ENCODE measurements around the gene AQP1.

Gene AQP1

DNA sequence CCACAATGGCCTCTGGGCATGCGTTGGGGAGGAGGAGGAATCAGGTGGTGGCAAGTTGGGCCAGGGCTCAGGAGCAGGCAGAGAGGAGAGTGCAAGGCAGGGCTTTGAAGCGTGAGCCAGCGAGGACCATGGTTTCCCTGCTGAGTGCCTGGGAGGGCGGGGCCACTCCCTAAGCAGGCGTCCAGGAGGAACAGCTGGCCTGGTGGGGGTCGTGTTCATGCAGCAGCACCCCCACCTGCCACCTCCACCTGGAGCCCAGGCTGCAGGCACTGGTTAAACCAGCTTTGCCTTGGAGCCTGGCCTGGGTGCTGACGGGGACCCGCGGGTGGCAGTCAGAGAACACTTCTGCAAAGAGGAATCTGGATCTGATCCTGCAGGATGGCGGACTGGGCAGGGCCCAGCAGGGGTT, 24.2 kb upstream of the AQP1 start:
- H3K4me2 ChIP-seq (ENCODE audit: low read length), result no peak overlapping the region
- no peak overlapping the region for H3K27ac ChIP-seq
- no peak overlapping the region for H2AFZ ChIP-seq
- TF ChIP-seq, protein P1, sequence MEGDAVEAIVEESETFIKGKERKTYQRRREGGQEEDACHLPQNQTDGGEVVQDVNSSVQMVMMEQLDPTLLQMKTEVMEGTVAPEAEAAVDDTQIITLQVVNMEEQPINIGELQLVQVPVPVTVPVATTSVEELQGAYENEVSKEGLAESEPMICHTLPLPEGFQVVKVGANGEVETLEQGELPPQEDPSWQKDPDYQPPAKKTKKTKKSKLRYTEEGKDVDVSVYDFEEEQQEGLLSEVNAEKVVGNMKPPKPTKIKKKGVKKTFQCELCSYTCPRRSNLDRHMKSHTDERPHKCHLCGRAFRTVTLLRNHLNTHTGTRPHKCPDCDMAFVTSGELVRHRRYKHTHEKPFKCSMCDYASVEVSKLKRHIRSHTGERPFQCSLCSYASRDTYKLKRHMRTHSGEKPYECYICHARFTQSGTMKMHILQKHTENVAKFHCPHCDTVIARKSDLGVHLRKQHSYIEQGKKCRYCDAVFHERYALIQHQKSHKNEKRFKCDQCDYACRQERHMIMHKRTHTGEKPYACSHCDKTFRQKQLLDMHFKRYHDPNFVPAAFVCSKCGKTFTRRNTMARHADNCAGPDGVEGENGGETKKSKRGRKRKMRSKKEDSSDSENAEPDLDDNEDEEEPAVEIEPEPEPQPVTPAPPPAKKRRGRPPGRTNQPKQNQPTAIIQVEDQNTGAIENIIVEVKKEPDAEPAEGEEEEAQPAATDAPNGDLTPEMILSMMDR (IDR thresholded peaks at IDR 0.05), result no peak
- no peak overlapping the region for H3K9ac ChIP-seq
- H3K4me1 ChIP-seq, result no peaks in the 10 kb centered on the region
- H3K36me3 ChIP-seq (ENCODE audit: control insufficient read depth, insufficient read depth, low read length), result no peaks in the 10 kb centered on the region
- H3K79me2 ChIP-seq, result no peaks in the 10 kb centered on the region
- no peaks in the 10 kb centered on the region for H3K9me3 ChIP-seq (ENCODE audit: control insufficient read depth, low read length)
- H3K27me3 ChIP-seq (ENCODE audit: control insufficient read depth, insufficient read depth, low read length), result no peaks in the 10 kb centered on the region
- H3K4me3 ChIP-seq (ENCODE audit: low read depth, low read length), result no peak overlapping the region

DNA sequence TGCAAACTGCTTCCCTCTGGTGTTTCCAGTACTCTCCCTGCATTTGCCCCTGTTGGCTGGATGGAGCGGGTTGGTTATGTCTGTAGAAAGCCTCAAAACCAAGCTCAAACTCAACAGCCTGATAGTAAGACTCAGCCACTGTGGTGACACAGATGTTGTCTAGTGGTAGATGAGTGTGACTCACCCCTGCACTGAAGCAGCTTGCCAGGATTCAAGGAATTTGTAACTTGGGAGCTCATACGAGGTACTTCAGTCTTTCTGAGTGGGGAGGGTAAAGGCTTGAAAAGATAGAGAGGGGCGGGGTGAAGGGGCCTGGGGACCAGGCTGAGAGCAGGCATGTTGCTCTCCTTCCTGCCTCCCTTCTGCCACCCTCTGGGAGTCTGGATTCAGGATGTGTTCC, 22.9 kb upstream of the AQP1 start:
- no peak overlapping the region for H3K27ac ChIP-seq
- no peaks in the 10 kb centered on the region for H3K36me3 ChIP-seq (ENCODE audit: control insufficient read depth, insufficient read depth, low read length)
- no peaks in the 10 kb centered on the region for H3K9me3 ChIP-seq (ENCODE audit: control insufficient read depth, low read length)
- TF ChIP-seq, protein P1 (IDR thresholded peaks at IDR 0.05), result no peak
- H3K4me3 ChIP-seq (ENCODE audit: low read depth, low read length), result no peak overlapping the region
- H3K79me2 ChIP-seq, result no peaks in the 10 kb centered on the region
- H3K4me2 ChIP-seq (ENCODE audit: low read length), result no peak overlapping the region
- H2AFZ ChIP-seq, result no peak overlapping the region
- H3K4me1 ChIP-seq, result no peaks in the 10 kb centered on the region
- no peak overlapping the region for H3K9ac ChIP-seq
- no peaks in the 10 kb centered on the region for H3K27me3 ChIP-seq (ENCODE audit: control insufficient read depth, insufficient read depth, low read length)

DNA sequence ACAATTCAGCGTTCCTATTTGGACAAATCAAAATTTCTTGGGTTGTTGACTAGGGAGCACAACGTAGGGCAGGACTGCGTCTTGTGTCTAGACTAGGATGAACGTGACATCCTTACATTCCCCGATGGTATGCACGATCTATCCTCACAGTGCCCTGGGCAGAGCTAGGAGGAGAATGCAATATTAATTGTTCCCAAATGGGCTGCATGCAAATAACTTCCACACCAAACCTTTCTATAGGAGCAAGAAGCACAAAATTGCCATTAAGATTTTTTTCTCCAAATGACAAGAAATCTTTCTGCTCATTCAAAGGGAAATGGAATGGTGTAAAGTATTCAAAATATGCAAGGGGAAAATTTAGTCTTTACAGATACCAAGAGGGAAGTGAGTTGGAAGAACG, 21.4 kb upstream of the AQP1 start:
- TF ChIP-seq, protein P1 (IDR thresholded peaks at IDR 0.05), result no peak
- Histone ChIP-seq H2AFZ (no peak overlapping the region), H3K4me1 (no peaks in the 10 kb centered on the region), H3K9me3 (ENCODE audit: control insufficient read depth, low read length) (no peaks in the 10 kb centered on the region), H3K79me2 (no peaks in the 10 kb centered on the region), H3K4me2 (ENCODE audit: low read length) (no peak overlapping the region), H3K27ac (no peak overlapping the region), H3K4me3 (ENCODE audit: low read depth, low read length) (no peak overlapping the region), H3K27me3 (ENCODE audit: control insufficient read depth, insufficient read depth, low read length) (no peaks in the 10 kb centered on the region), H3K36me3 (ENCODE audit: control insufficient read depth, insufficient read depth, low read length) (no peaks in the 10 kb centered on the region), H3K9ac (no peak overlapping the region)

DNA sequence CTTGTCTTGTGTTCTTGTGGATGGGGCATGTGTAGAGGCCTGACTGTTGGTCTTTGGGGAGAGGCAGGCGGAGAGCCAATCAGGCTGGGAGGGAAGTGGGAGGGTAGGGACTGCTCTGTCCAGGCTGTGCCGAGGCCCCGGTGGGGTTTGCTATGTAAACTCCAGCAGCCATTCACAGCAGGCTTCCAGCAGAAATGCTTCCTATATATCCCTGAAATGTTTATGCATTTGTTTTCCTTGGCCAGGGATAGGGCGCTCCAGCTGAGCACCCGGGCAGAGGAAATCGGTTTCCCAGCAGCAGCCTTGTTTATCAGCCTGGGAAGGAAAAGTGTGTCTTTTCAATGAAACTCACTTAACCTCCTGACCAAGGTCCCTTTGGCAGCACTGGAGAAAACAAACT, 18.3 kb upstream of the AQP1 start:
- H3K4me2 ChIP-seq (ENCODE audit: low read length), result no peak overlapping the region
- H3K4me1 ChIP-seq, result no peaks in the 10 kb centered on the region
- H3K9me3 ChIP-seq (ENCODE audit: control insufficient read depth, low read length), result no peaks in the 10 kb centered on the region
- no peaks in the 10 kb centered on the region for H3K36me3 ChIP-seq (ENCODE audit: control insufficient read depth, insufficient read depth, low read length)
- no peak overlapping the region for H3K4me3 ChIP-seq (ENCODE audit: low read depth, low read length)
- no peaks in the 10 kb centered on the region for H3K27me3 ChIP-seq (ENCODE audit: control insufficient read depth, insufficient read depth, low read length)
- TF ChIP-seq, protein P1 (IDR thresholded peaks at IDR 0.05), result no peak
- no peak overlapping the region for H2AFZ ChIP-seq
- peak overlapping the region; percentile 36 for H3K27ac ChIP-seq
- no peak overlapping the region for H3K9ac ChIP-seq
- H3K79me2 ChIP-seq, result no peaks in the 10 kb centered on the region

DNA sequence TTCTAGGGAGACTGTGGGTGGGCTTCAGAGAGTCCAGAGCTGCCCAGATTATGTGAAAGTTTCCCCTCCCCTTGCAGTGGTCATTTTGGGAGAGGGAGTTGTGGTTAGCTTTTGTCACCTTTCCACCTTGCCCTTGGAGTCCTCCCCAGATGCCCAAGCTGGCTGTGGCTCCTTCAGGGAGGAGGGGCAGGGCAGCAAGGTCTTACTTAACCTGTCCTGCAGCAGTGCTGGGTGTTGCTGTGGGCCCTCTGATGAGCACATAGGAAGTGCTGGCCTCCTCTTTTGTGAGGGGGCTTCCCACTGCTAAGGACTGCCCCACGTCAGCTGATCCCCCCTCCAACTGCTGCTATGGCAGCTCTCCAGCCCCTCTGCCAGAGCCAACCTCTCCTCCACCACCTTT, 17.6 kb upstream of the AQP1 start:
- peak overlapping the region; percentile 68 for H3K27ac ChIP-seq
- no peak overlapping the region for H3K4me3 ChIP-seq (ENCODE audit: low read depth, low read length)
- no peaks in the 10 kb centered on the region for H3K9me3 ChIP-seq (ENCODE audit: control insufficient read depth, low read length)
- H3K79me2 ChIP-seq, result no peaks in the 10 kb centered on the region
- no peak overlapping the region for H3K9ac ChIP-seq
- H3K36me3 ChIP-seq (ENCODE audit: control insufficient read depth, insufficient read depth, low read length), result no peaks in the 10 kb centered on the region
- no peak overlapping the region for H2AFZ ChIP-seq
- TF ChIP-seq, protein P1 (IDR thresholded peaks at IDR 0.05), result no peak
- no peak overlapping the region for H3K4me2 ChIP-seq (ENCODE audit: low read length)
- no peaks in the 10 kb centered on the region for H3K4me1 ChIP-seq
- H3K27me3 ChIP-seq (ENCODE audit: control insufficient read depth, insufficient read depth, low read length), result no peaks in the 10 kb centered on the region
